T47D (cell line): Measurements from ENCODE around the gene SLC4A4.

Experiments used
- DNase-seq, 2 experiments: peaks; one replicate each; pipeline versions ENCODE4 v3.0.0 to v3.0.0-alpha.2; 2011 to 2012; ENCODE audit warnings: low read depth in 1 of 2, low spot score in 1 of 2
- JUND ChIP-seq: IDR thresholded peaks from 2 replicates; pipeline ENCODE4 v1.6.1; 2012; ENCODE audit warnings: low read depth
- in situ Hi-C: cut with HindIII; loops from 2 replicates; pipeline ENCODE4 v1.10.0; 2016; ENCODE audit warnings: low sequenced_read_pairs, low pct_unique_long_range_greater_than_20kb

Gene SLC4A4

GRCh38 chr4:71549516-71550160, 210.8 kb downstream of the SLC4A4 start:
- in situ Hi-C loops, result no loop called here
- no peak for TF ChIP-seq JUND
- DNase-seq, result no peak

- DNase-seq, result peak in 1 of 2 experiments; percentile 7
- in situ Hi-C loops, result no loop called here
- no peak for TF ChIP-seq JUND
Measured at GRCh38 chr4:71550220-71551165, 211.7 kb downstream of the SLC4A4 start.

- in situ Hi-C loops, result no loop called here
- peak in 1 of 2 experiments; percentile 42 for DNase-seq
Measured at GRCh38 chr4:71553605-71554004, 214.8 kb downstream of the SLC4A4 start.

GRCh38 chr4:71554025-71554424, 215.2 kb downstream of the SLC4A4 start:
- TF ChIP-seq JUND, result no peak
- no peak for DNase-seq
- in situ Hi-C loops, result no loop called here

More at GRCh38 chr4:71553605-71554004, 214.8 kb downstream of the SLC4A4 start:
- no peak for TF ChIP-seq JUND

GRCh38 chr4:71558248-71558647, 219.4 kb downstream of the SLC4A4 start:
- in situ Hi-C loops, result no loop called here
- no peak for DNase-seq
- no peak for TF ChIP-seq JUND

GRCh38 chr4:71559957-71560571, 221.2 kb downstream of the SLC4A4 start:
- no peak for DNase-seq
- in situ Hi-C loops, result no loop called here
- no peak for TF ChIP-seq JUND

GRCh38 chr4:71564775-71565174, 226.0 kb downstream of the SLC4A4 start:
- no peak for TF ChIP-seq JUND
- in situ Hi-C loops, result no loop called here
- DNase-seq, result no peak

GRCh38 chr4:71566856-71567255, 228.0 kb downstream of the SLC4A4 start:
- in situ Hi-C loops, result no loop called here
- TF ChIP-seq JUND, result no peak

GRCh38 chr4:71568131-71568530, 229.3 kb downstream of the SLC4A4 start:
- no peak for TF ChIP-seq JUND
- DNase-seq, result no peak
- in situ Hi-C loops, result no loop called here

More at GRCh38 chr4:71566856-71567255, 228.0 kb downstream of the SLC4A4 start:
- no peak for DNase-seq

- no peak for TF ChIP-seq JUND
- no peak for DNase-seq
- in situ Hi-C loops, result no loop called here
Measured at GRCh38 chr4:71570492-71570891, 231.7 kb downstream of the SLC4A4 start.

- in situ Hi-C loops, result no loop called here
- no peak for DNase-seq
- TF ChIP-seq JUND, result no peak
Measured at GRCh38 chr4:71571346-71571745, 232.5 kb downstream of the SLC4A4 start.

GRCh38 chr4:71583971-71584370, 245.2 kb downstream of the SLC4A4 start:
- in situ Hi-C loops, result no loop called here
- TF ChIP-seq JUND, result no peak

GRCh38 chr4:71584585-71584984, 245.8 kb downstream of the SLC4A4 start:
- in situ Hi-C loops, result no loop called here
- TF ChIP-seq JUND, result no peak
- no peak for DNase-seq

More at GRCh38 chr4:71583971-71584370, 245.2 kb downstream of the SLC4A4 start:
- no peak for DNase-seq
